Sigmoid colon (tissue), 7 donors: ENCODE measurements around the gene PIGH. TPM values are rescaled to one million over a fixed set of nuclear protein-coding genes. Genes with fewer than 3 reads are reported as not detected.

ENCODE experiments used
- DNase-seq: peaks from one replicate; pipeline ENCODE4 v3.0.0-alpha.2; 2019
- H3K27ac ChIP-seq, 4 donors: fragments of 200-600 bp; sonication (generic); one replicate each; pipeline ENCODE4 v1.5.1; 2016 to 2019; ENCODE audit warnings: mild to moderate bottlenecking in 1 of 4
- H3K27me3 ChIP-seq, 3 donors: fragments of 200-600 bp; sonication (generic); one replicate each; pipeline ENCODE4 v1.5.1; 2019; ENCODE audit warnings: mild to moderate bottlenecking in 1 of 3
- H3K36me3 ChIP-seq, 4 donors: fragments of 200-600 bp; sonication (generic); one replicate each; pipeline ENCODE4 v1.5.1; 2016 to 2019
- H3K4me1 ChIP-seq, 4 donors: fragments of 200-600 bp; sonication (generic); one replicate each; pipeline ENCODE4 v1.5.1; 2017 to 2019
- H3K4me3 ChIP-seq, 4 donors: fragments of 200-600 bp; sonication (generic); one replicate each; pipeline ENCODE4 v1.5.1; 2017 to 2019; ENCODE audit warnings: mild to moderate bottlenecking in 2 of 4, moderate library complexity in 1 of 4
- H3K9me3 ChIP-seq, 4 donors: fragments of 200-600 bp in 3 of 4; sonication (generic) in 3 of 4; one replicate each; pipeline versions ENCODE4 v1.5.1 to v1.6.1; 2013 to 2019
- CTCF ChIP-seq, 4 experiments: fragments of 450-650 bp in 3 of 4; fragments of 200-600 bp in 1 of 4; IDR thresholded peaks; one replicate each; pipeline ENCODE4 v1.5.1; 2016 to 2019; ENCODE audit warnings: antibody characterized with exemption in 4 of 4, mild to moderate bottlenecking in 3 of 4, moderate library complexity in 2 of 4
- EP300 ChIP-seq, 4 donors: sonication (generic); formaldehyde crosslinking; IDR thresholded peaks; one replicate each; pipeline ENCODE4 v1.6.1; 2017; ENCODE audit warnings: antibody characterized with exemption in 4 of 4
- POLR2A ChIP-seq, 2 donors: fragments of 450-650 bp; IDR thresholded peaks; one replicate each; pipeline ENCODE4 v1.6.1; 2016; ENCODE audit warnings: antibody characterized with exemption in 2 of 2, mild to moderate bottlenecking in 2 of 2, moderate library complexity in 2 of 2
- POLR2AphosphoS5 ChIP-seq, 4 donors: sonication (generic); formaldehyde crosslinking; IDR thresholded peaks; one replicate each; pipeline ENCODE4 v1.6.1; 2017; ENCODE audit warnings: antibody characterized with exemption in 4 of 4
- WGBS, 2 donors: extraction: QIAGEN DNeasy Blood & Tissue Kit; methylation state at CpG; one replicate each; pipeline ENCODE4 v1.1.7; 2013; 5-methylcytosine and 5-hydroxymethylcytosine counted together
- intact Hi-C: fragments of 100-400 bp; cut with DNase I; formaldehyde crosslinking; loops from one replicate; pipeline ENCODE4 v1.15.1; 2023
- polyA plus RNA-seq, 3 donors: library from polyadenylated mRNA; stranded (reverse); fragments of 200-250 nt; gene quantifications; one replicate each; pipeline ENCODE4 v1.2.3, GENCODE V29; 2013
- total RNA-seq, 4 donors: library from RNA; depleted of rRNA; stranded (reverse); fragments of >200 nt; gene quantifications; one replicate each; pipeline ENCODE4 v1.1.0, GENCODE V29; 2016
- donor health status: healthy with polysubstance abuse.
- donor health status: Bipolar disorder and iron deficiency.
- donor health status: healthy.

Gene PIGH
- total and polyA plus RNA-seq, 7 donors = 8.4 to 32.9 (median 15.2) TPM

GRCh38 chr14:67569651-67570290, 30.3 kb downstream of the PIGH start:
- WGBS, 2 donors = 57 to 78% methylated on average over 4 of the region's 4 CpGs
- no peaks in the 10 kb centered on the region for H3K36me3 ChIP-seq
- peak; percentile 57 for DNase-seq
- no peak overlapping the region for H3K27ac ChIP-seq
- TF ChIP-seq EP300 (IDR thresholded peaks at IDR 0.05) (no peak), POLR2A (IDR thresholded peaks at IDR 0.05) (no peak), CTCF (IDR thresholded peaks at IDR 0.05) (no peak), POLR2AphosphoS5 (IDR thresholded peaks at IDR 0.05) (no peak)
- intact Hi-C loops = loop anchor here (2.0 kb wide), 1 partner anchor 43 kb away; no protein-coding TSS in a partner anchor
- no peaks in the 10 kb centered on the region for H3K27me3 ChIP-seq
- no peaks in the 10 kb centered on the region for H3K4me1 ChIP-seq
- H3K9me3 ChIP-seq = no peaks in the 10 kb centered on the region
- no peak overlapping the region for H3K4me3 ChIP-seq

- intact Hi-C loops = no loop called here
Measured at GRCh38 chr14:67569011-67569650, 30.9 kb downstream of the PIGH start.

GRCh38 chr14:67567654-67568053, 32.4 kb downstream of the PIGH start:
- H3K36me3 ChIP-seq = no peaks in the 10 kb centered on the region
- DNase-seq = peak; percentile 39
- H3K4me1 ChIP-seq = no peaks in the 10 kb centered on the region
- no peak for TF ChIP-seq CTCF (IDR thresholded peaks at IDR 0.05)
- no peak for TF ChIP-seq POLR2AphosphoS5 (IDR thresholded peaks at IDR 0.05)
- no peak for TF ChIP-seq POLR2A (IDR thresholded peaks at IDR 0.05)
- no peak for TF ChIP-seq EP300 (IDR thresholded peaks at IDR 0.05)
- 78 to 84% methylated on average over 3 of the region's 3 CpGs for WGBS, 2 donors
- no peak overlapping the region for H3K27ac ChIP-seq
- intact Hi-C loops = no loop called here
- H3K4me3 ChIP-seq = no peak overlapping the region
- no peaks in the 10 kb centered on the region for H3K27me3 ChIP-seq
- H3K9me3 ChIP-seq = no peaks in the 10 kb centered on the region

More at GRCh38 chr14:67569011-67569650, 30.9 kb downstream of the PIGH start:
- Histone ChIP-seq H3K27me3 (no peaks in the 10 kb centered on the region), H3K4me1 (no peaks in the 10 kb centered on the region), H3K27ac (no peak overlapping the region), H3K4me3 (no peak overlapping the region), H3K36me3 (no peaks in the 10 kb centered on the region), H3K9me3 (no peaks in the 10 kb centered on the region)
- peak; percentile 49 for DNase-seq
- 82 to 88% methylated on average over 11 of the region's 11 CpGs for WGBS, 2 donors
- no peak for TF ChIP-seq CTCF (IDR thresholded peaks at IDR 0.05)
- no peak for TF ChIP-seq EP300 (IDR thresholded peaks at IDR 0.05)
- TF ChIP-seq POLR2A (IDR thresholded peaks at IDR 0.05) = no peak
- TF ChIP-seq POLR2AphosphoS5 (IDR thresholded peaks at IDR 0.05) = no peak

GRCh38 chr14:67566908-67567307, 33.2 kb downstream of the PIGH start:
- intact Hi-C loops = no loop called here
- peak; percentile 39 for DNase-seq

More at GRCh38 chr14:67566908-67567307, 33.2 kb downstream of the PIGH start:
- Histone ChIP-seq H3K9me3 (no peaks in the 10 kb centered on the region), H3K27ac (no peak overlapping the region), H3K27me3 (no peaks in the 10 kb centered on the region), H3K4me1 (no peaks in the 10 kb centered on the region), H3K36me3 (no peaks in the 10 kb centered on the region), H3K4me3 (no peak overlapping the region)
- TF ChIP-seq CTCF (IDR thresholded peaks at IDR 0.05) (no peak), POLR2AphosphoS5 (IDR thresholded peaks at IDR 0.05) (no peak), POLR2A (IDR thresholded peaks at IDR 0.05) (no peak), EP300 (IDR thresholded peaks at IDR 0.05) (no peak)
- 85 to 92% methylated on average over 6 of the region's 6 CpGs for WGBS, 2 donors
